Activated B cell treated with CpG ODN at 0.5 μM for 24 hours (primary cell): ENCODE measurements around the gene DAPK3. TPM values are rescaled to one million over a fixed set of nuclear protein-coding genes. Genes with fewer than 3 reads are reported as not detected.
"Not testable (repeated sequence)": the region's sequence is repeated elsewhere in the genome, so short reads cannot be mapped to it uniquely, and the experiment has no call there.

Experiments
- ATAC-seq: fragments of 200-7000 bp; cut with Tn5 transposase; one replicate; pipeline ENCODE4 v1.10.0; 2021; ENCODE audit warnings: low read depth, mild to moderate bottlenecking, moderate library complexity
- CTCF ChIA-PET: fragments of 350-600 bp; sonication (Branson Sonifier 250); formaldehyde crosslinking; loops from one replicate; lab custom pipeline; 2021; ENCODE audit warnings: antibody characterized with exemption; lab: Charles Lee
- POLR2A ChIA-PET: fragments of 350-600 bp; sonication (Branson Sonifier 250); formaldehyde crosslinking; loops from one replicate; lab custom pipeline; 2021; ENCODE audit warnings: antibody characterized with exemption; lab: Charles Lee
- DNase-seq: peaks from one replicate; pipeline ENCODE4 v3.0.0; 2022
- H3K27ac Mint-ChIP-seq: one replicate; pipeline ENCODE4 v1.8.0; 2020; ENCODE audit warnings: mixed read lengths
- H3K27me3 Mint-ChIP-seq: one replicate; pipeline ENCODE4 v1.8.0; 2021; ENCODE audit warnings: mixed read lengths
- H3K36me3 Mint-ChIP-seq: one replicate; pipeline ENCODE4 v1.8.0; 2021; ENCODE audit warnings: low read depth, mixed read lengths
- H3K4me1 Mint-ChIP-seq: one replicate; pipeline ENCODE4 v1.8.0; 2021; ENCODE audit warnings: mixed read lengths
- H3K4me3 Mint-ChIP-seq: one replicate; pipeline ENCODE4 v1.8.0; 2020; ENCODE audit warnings: mild to moderate bottlenecking, mixed read lengths
- H3K9me3 Mint-ChIP-seq: one replicate; pipeline ENCODE4 v1.8.0; 2020; ENCODE audit warnings: mixed read lengths
- CTCF ChIP-seq: fragments of 200-600 bp; IDR thresholded peaks from one replicate; pipeline ENCODE4 v1.8.0; 2022; ENCODE audit warnings: antibody characterized with exemption, mild to moderate bottlenecking
- intact Hi-C: fragments of 100-400 bp; cut with micrococcal nuclease; formaldehyde crosslinking; loops from one replicate; pipeline ENCODE4 v1.15.1; 2024
- total RNA-seq: library from RNA; stranded (reverse); gene quantifications from 2 replicates; pipeline ENCODE4 v1.2.3, GENCODE V29; 2022

Gene DAPK3
- total RNA-seq, 1 donor from 2014 or later, result 42.2 TPM

GRCh38 chr19:3944018-3944721, 26.7 kb downstream of the DAPK3 start:
- ChIA-PET CTCF (no interaction called here), POLR2A (no interaction called here)
- no peak overlapping the region for H3K27ac Mint-ChIP-seq
- peaks cover 3% of the 10 kb centered on the region for H3K4me1 Mint-ChIP-seq
- no peak for ATAC-seq
- H3K9me3 Mint-ChIP-seq, result no peaks in the 10 kb centered on the region
- intact Hi-C loops, result no loop called here
- TF ChIP-seq CTCF, result no peak
- peaks cover 2% of the 10 kb centered on the region for H3K27me3 Mint-ChIP-seq
- no peaks in the 10 kb centered on the region for H3K36me3 Mint-ChIP-seq
- H3K4me3 Mint-ChIP-seq, result no peak overlapping the region
- DNase-seq, result no peak

GRCh38 chr19:3942790-3943409, 28.0 kb downstream of the DAPK3 start:
- H3K27ac Mint-ChIP-seq, result no peak overlapping the region
- ChIA-PET POLR2A (interaction anchor here (0.6 kb wide), 1 partner anchor 11 kb away, joined by 3 read pairs; no protein-coding TSS in a partner anchor), CTCF (no interaction called here)
- ATAC-seq (no peak), DNase-seq (no peak)
- no peak for TF ChIP-seq CTCF
- no peak overlapping the region for H3K4me3 Mint-ChIP-seq
- peaks cover 4% of the 10 kb centered on the region for H3K27me3 Mint-ChIP-seq
- intact Hi-C loops, result no loop called here
- peaks cover 3% of the 10 kb centered on the region for H3K4me1 Mint-ChIP-seq
- no peaks in the 10 kb centered on the region for H3K36me3 Mint-ChIP-seq
- no peaks in the 10 kb centered on the region for H3K9me3 Mint-ChIP-seq

GRCh38 chr19:3938300-3938950, 32.5 kb downstream of the DAPK3 start:
- H3K27ac Mint-ChIP-seq, intact Hi-C loops, H3K9me3 Mint-ChIP-seq, H3K36me3 Mint-ChIP-seq, ATAC-seq, DNase-seq, H3K27me3 Mint-ChIP-seq, POLR2A ChIA-PET, H3K4me1 Mint-ChIP-seq, CTCF ChIA-PET, H3K4me3 Mint-ChIP-seq: not testable (repeated sequence)

GRCh38 chr19:3936506-3937442, 34.1 kb downstream of the DAPK3 start:
- no peaks in the 10 kb centered on the region for H3K36me3 Mint-ChIP-seq
- POLR2A ChIA-PET, result no interaction called here
- H3K9me3 Mint-ChIP-seq, result no peaks in the 10 kb centered on the region
- TF ChIP-seq CTCF, result no peak
- DNase-seq (no peak), ATAC-seq (no peak)
- H3K4me1 Mint-ChIP-seq, result no peaks in the 10 kb centered on the region
- H3K27ac Mint-ChIP-seq, result no peak overlapping the region
- peaks cover 12% of the 10 kb centered on the region for H3K27me3 Mint-ChIP-seq
- intact Hi-C loops, result no loop called here
- no peak overlapping the region for H3K4me3 Mint-ChIP-seq
- CTCF ChIA-PET, result no interaction called here

GRCh38 chr19:3932931-3933810, 37.7 kb downstream of the DAPK3 start, which contains the start of gene NMRK2:
NMRK2 (plus strand) TSS chr19:3933069; CDS start chr19:3933672, 603 bp downstream.
- Mint-ChIP-seq H3K4me3 (no peak within 1 kb of the TSS), H3K27ac (no peak within 1 kb of the TSS), H3K27me3 (peaks cover 15% of the 10 kb centered on the region), H3K36me3 (no peaks in the 10 kb centered on the region), H3K9me3 (no peaks in the 10 kb centered on the region), H3K4me1 (no peaks in the 10 kb centered on the region)
- CTCF ChIA-PET, result no interaction called here
- ATAC-seq, result no peak
- DNase-seq, result no peak
- TF ChIP-seq CTCF, result no peak
- intact Hi-C loops, result no loop called here
- POLR2A ChIA-PET, result no interaction called here
